ENCODE results near the gene FARP1. TPM values are rescaled to one million over a fixed set of nuclear protein-coding genes. Genes with fewer than 3 reads are reported as not detected.

FARP1 gene
- total RNA-seq, 1 donor from 2014 or later, result 357 TPM

- TF ChIP-seq CTCF (IDR thresholded peaks at IDR 0.05), result no peak
- Mint-ChIP-seq H3K27ac (ENCODE audit: unreplicated experiment) (peak overlapping the region; percentile 0), H3K4me1 (ENCODE audit: unreplicated experiment) (peaks cover 42% of the 10 kb centered on the region), H3K27me3 (ENCODE audit: unreplicated experiment) (no peaks in the 10 kb centered on the region), H3K9me3 (ENCODE audit: unreplicated experiment) (no peaks in the 10 kb centered on the region), H3K4me3 (ENCODE audit: unreplicated experiment) (no peak overlapping the region), H3K36me3 (ENCODE audit: unreplicated experiment) (peaks cover 12% of the 10 kb centered on the region)
- no peak for DNase-seq (ENCODE audit: extremely low spot score, unreplicated experiment)
Observed at GRCh38 chr13:98246538-98247172, 103.8 kb downstream of the FARP1 start.

- no peak for TF ChIP-seq CTCF (IDR thresholded peaks at IDR 0.05)
- Mint-ChIP-seq H3K27ac (ENCODE audit: unreplicated experiment) (peak overlapping the region; percentile 87), H3K4me1 (ENCODE audit: unreplicated experiment) (peaks cover 59% of the 10 kb centered on the region), H3K36me3 (ENCODE audit: unreplicated experiment) (peaks cover 14% of the 10 kb centered on the region), H3K27me3 (ENCODE audit: unreplicated experiment) (no peaks in the 10 kb centered on the region), H3K4me3 (ENCODE audit: unreplicated experiment) (no peak overlapping the region), H3K9me3 (ENCODE audit: unreplicated experiment) (peaks cover 3% of the 10 kb centered on the region)
- DNase-seq (ENCODE audit: extremely low spot score, unreplicated experiment), result no peak
Observed at GRCh38 chr13:98251708-98252107, 108.8 kb downstream of the FARP1 start.

GRCh38 chr13:98252931-98253470, 110.1 kb downstream of the FARP1 start:
- no peak for TF ChIP-seq CTCF (IDR thresholded peaks at IDR 0.05)
- peak overlapping the region; percentile 16 for H3K4me3 Mint-ChIP-seq (ENCODE audit: unreplicated experiment)
- peaks cover 8% of the 10 kb centered on the region for H3K36me3 Mint-ChIP-seq (ENCODE audit: unreplicated experiment)
- peaks cover 3% of the 10 kb centered on the region for H3K9me3 Mint-ChIP-seq (ENCODE audit: unreplicated experiment)
- H3K27ac Mint-ChIP-seq (ENCODE audit: unreplicated experiment), result peak overlapping the region; percentile 87
- H3K4me1 Mint-ChIP-seq (ENCODE audit: unreplicated experiment), result peaks cover 61% of the 10 kb centered on the region
- no peaks in the 10 kb centered on the region for H3K27me3 Mint-ChIP-seq (ENCODE audit: unreplicated experiment)
- no peak for DNase-seq (ENCODE audit: extremely low spot score, unreplicated experiment)

DNA sequence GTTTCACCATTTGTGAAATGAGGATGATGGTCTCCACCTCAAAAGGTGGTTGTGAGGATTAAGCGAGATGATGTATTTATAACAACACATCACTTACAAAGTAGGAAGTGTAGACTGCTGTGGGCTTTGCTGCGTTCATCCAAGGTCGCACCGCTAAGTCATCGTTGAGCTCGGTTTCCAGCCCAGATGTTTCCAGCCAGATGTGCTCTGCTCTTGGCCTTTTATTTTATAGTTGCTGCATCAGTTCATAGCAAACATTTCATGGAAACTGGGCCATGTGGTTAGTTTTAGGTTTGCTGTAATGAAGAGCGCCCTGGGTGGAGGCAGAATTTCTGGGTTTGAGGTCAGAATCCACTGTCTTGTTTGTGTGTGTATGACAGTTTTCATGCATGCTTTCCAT, 110.6 kb downstream of the FARP1 start:
- peaks cover 64% of the 10 kb centered on the region for H3K4me1 Mint-ChIP-seq (ENCODE audit: unreplicated experiment)
- peak overlapping the region; percentile 16 for H3K4me3 Mint-ChIP-seq (ENCODE audit: unreplicated experiment)
- DNase-seq (ENCODE audit: extremely low spot score, unreplicated experiment), result no peak
- H3K27ac Mint-ChIP-seq (ENCODE audit: unreplicated experiment), result peak overlapping the region; percentile 87
- no peak for TF ChIP-seq CTCF (IDR thresholded peaks at IDR 0.05)
- peaks cover 3% of the 10 kb centered on the region for H3K9me3 Mint-ChIP-seq (ENCODE audit: unreplicated experiment)
- peaks cover 4% of the 10 kb centered on the region for H3K36me3 Mint-ChIP-seq (ENCODE audit: unreplicated experiment)
- no peaks in the 10 kb centered on the region for H3K27me3 Mint-ChIP-seq (ENCODE audit: unreplicated experiment)

GRCh38 chr13:98254513-98254912, 111.6 kb downstream of the FARP1 start:
- H3K27me3 Mint-ChIP-seq (ENCODE audit: unreplicated experiment), result no peaks in the 10 kb centered on the region
- peak overlapping the region; percentile 87 for H3K27ac Mint-ChIP-seq (ENCODE audit: unreplicated experiment)
- no peak overlapping the region for H3K4me3 Mint-ChIP-seq (ENCODE audit: unreplicated experiment)
- DNase-seq (ENCODE audit: extremely low spot score, unreplicated experiment), result no peak
- H3K4me1 Mint-ChIP-seq (ENCODE audit: unreplicated experiment), result peaks cover 71% of the 10 kb centered on the region
- H3K36me3 Mint-ChIP-seq (ENCODE audit: unreplicated experiment), result peaks cover 3% of the 10 kb centered on the region
- H3K9me3 Mint-ChIP-seq (ENCODE audit: unreplicated experiment), result peaks cover 3% of the 10 kb centered on the region
- TF ChIP-seq CTCF (IDR thresholded peaks at IDR 0.05), result no peak
